ENCODE data around the gene SSR2. TPM values are rescaled to one million over a fixed set of nuclear protein-coding genes. Genes with fewer than 3 reads are reported as not detected.
"Not testable (repeated sequence)": the region's sequence is repeated elsewhere in the genome, so short reads cannot be mapped to it uniquely, and the experiment has no call there.

SSR2 gene
- total RNA-seq, 1 donor from 2014 or later = 199 TPM

DNA sequence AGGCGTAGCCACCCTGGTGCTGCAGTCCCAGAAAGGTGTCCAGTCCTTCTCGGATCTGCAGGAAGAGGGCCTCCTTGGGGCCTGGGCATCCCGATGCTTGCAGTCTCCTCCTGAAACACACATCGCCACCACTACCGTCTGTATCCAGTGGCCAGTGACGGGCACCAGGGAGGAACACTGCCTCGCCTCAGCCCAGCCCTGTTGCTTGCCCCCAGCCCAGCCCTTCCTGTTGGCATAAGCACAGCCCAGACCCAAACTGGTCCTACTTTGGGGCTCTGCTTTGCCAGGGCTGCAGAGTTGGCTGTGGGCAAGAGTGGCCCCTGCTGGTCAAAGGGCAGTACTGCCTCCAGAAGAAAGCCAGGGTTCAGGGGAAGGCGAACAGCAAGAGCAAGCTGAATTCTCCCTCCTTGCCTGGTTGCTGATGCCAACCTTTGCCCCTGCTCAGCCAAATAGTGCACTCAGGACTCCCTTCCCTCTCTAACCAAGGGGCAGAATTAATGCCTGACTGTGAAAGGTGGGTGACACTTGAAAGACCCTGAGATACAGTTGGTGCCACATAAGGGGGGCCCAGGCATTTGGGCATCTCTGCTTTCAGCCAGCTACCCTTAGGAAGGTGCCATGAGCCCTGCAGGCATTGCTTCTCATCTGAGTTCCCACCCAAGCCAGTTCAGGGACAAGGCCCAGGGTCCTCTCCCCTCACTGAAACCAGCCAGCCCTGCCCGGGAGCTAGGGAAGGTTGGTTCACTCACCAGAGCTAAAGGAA, 31.3 kb downstream of the SSR2 start:
- H3K4me1 Mint-ChIP-seq (ENCODE audit: low read depth, unreplicated experiment) = peaks cover 3% of the 10 kb centered on the region
- peaks cover 4% of the 10 kb centered on the region for H3K9me3 Mint-ChIP-seq (ENCODE audit: unreplicated experiment)
- H3K27me3 Mint-ChIP-seq (ENCODE audit: unreplicated experiment) = peaks cover 7% of the 10 kb centered on the region
- no peak overlapping the region for H3K27ac Mint-ChIP-seq (ENCODE audit: unreplicated experiment)
- DNase-seq = peak; percentile 82
- H3K4me3 Mint-ChIP-seq (ENCODE audit: unreplicated experiment) = no peak overlapping the region
- no peaks in the 10 kb centered on the region for H3K36me3 Mint-ChIP-seq (ENCODE audit: unreplicated experiment)
- TF ChIP-seq CTCF (IDR thresholded peaks at IDR 0.05; ENCODE audit: partially characterized antibody, unreplicated experiment) = peak; percentile 95

GRCh38 chr1:155984903-155985645, 35.7 kb downstream of the SSR2 start:
- H3K9me3 Mint-ChIP-seq (ENCODE audit: unreplicated experiment); H3K27ac Mint-ChIP-seq (ENCODE audit: unreplicated experiment); H3K36me3 Mint-ChIP-seq (ENCODE audit: unreplicated experiment); H3K4me3 Mint-ChIP-seq (ENCODE audit: unreplicated experiment); H3K27me3 Mint-ChIP-seq (ENCODE audit: unreplicated experiment); DNase-seq: not testable (repeated sequence)
- H3K4me1 Mint-ChIP-seq (ENCODE audit: low read depth, unreplicated experiment) = peaks cover 11% of the 10 kb centered on the region

DNA sequence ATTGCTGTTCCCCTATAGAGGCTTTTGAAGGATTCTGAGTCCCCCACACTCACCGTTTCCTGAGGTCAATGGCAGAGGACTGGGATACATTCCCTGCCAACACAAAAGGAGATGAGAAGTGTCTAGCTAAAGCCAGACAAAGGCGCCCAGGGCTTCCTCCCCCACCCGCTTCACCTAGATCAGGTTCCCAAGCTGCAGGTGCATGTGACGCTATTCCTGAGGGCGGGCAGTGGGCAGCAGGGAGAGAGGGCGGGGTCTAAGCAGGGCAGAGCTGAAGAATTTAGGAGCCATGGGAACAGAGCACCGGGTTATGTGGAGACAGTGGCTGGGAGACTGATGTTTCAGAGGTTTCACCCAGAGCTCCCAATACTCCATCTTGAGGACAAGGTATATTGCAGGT, 36.4 kb downstream of the SSR2 start:
- H3K4me3 Mint-ChIP-seq (ENCODE audit: unreplicated experiment) = no peak overlapping the region
- H3K4me1 Mint-ChIP-seq (ENCODE audit: low read depth, unreplicated experiment) = peaks cover 11% of the 10 kb centered on the region
- no peak for TF ChIP-seq CTCF (IDR thresholded peaks at IDR 0.05; ENCODE audit: partially characterized antibody, unreplicated experiment)
- no peaks in the 10 kb centered on the region for H3K36me3 Mint-ChIP-seq (ENCODE audit: unreplicated experiment)
- peaks cover 8% of the 10 kb centered on the region for H3K27me3 Mint-ChIP-seq (ENCODE audit: unreplicated experiment)
- peak overlapping the region; percentile 89 for H3K27ac Mint-ChIP-seq (ENCODE audit: unreplicated experiment)
- H3K9me3 Mint-ChIP-seq (ENCODE audit: unreplicated experiment) = peaks cover under 1% of the 10 kb centered on the region
- DNase-seq = no peak

- peaks cover 1% of the 10 kb centered on the region for H3K9me3 Mint-ChIP-seq (ENCODE audit: unreplicated experiment)
- DNase-seq = peak; percentile 57
- peaks cover 11% of the 10 kb centered on the region for H3K4me1 Mint-ChIP-seq (ENCODE audit: low read depth, unreplicated experiment)
- peak overlapping the region; percentile 80 for H3K4me3 Mint-ChIP-seq (ENCODE audit: unreplicated experiment)
- no peak for TF ChIP-seq CTCF (IDR thresholded peaks at IDR 0.05; ENCODE audit: partially characterized antibody, unreplicated experiment)
- peak overlapping the region; percentile 89 for H3K27ac Mint-ChIP-seq (ENCODE audit: unreplicated experiment)
- H3K27me3 Mint-ChIP-seq (ENCODE audit: unreplicated experiment) = peaks cover 8% of the 10 kb centered on the region
- no peaks in the 10 kb centered on the region for H3K36me3 Mint-ChIP-seq (ENCODE audit: unreplicated experiment)
Measured at GRCh38 chr1:155983191-155984024, 37.3 kb downstream of the SSR2 start.

GRCh38 chr1:155982106-155982505, 38.6 kb downstream of the SSR2 start:
- H3K4me1 Mint-ChIP-seq (ENCODE audit: low read depth, unreplicated experiment) = peaks cover 11% of the 10 kb centered on the region
- DNase-seq = no peak
- peak overlapping the region; percentile 68 for H3K27ac Mint-ChIP-seq (ENCODE audit: unreplicated experiment)
- no peak for TF ChIP-seq CTCF (IDR thresholded peaks at IDR 0.05; ENCODE audit: partially characterized antibody, unreplicated experiment)
- H3K36me3 Mint-ChIP-seq (ENCODE audit: unreplicated experiment) = no peaks in the 10 kb centered on the region
- H3K9me3 Mint-ChIP-seq (ENCODE audit: unreplicated experiment) = peaks cover 6% of the 10 kb centered on the region
- H3K27me3 Mint-ChIP-seq (ENCODE audit: unreplicated experiment) = peaks cover 8% of the 10 kb centered on the region
- peak overlapping the region; percentile 80 for H3K4me3 Mint-ChIP-seq (ENCODE audit: unreplicated experiment)

All from glutamatergic neuron (in vitro differentiated cells).